Measurements from ENCODE around the gene RIMS3.

The RIMS3 gene

GRCh38 chr1:40691538-40692428, 26.3 kb upstream of the RIMS3 start, which contains the start of gene NFYC:
TSS of gene NFYC (plus strand) at chr1:40691704. CDS start at chr1:40738844, 47,140 bp downstream.
- peak; percentile 99 for DNase-seq

DNA sequence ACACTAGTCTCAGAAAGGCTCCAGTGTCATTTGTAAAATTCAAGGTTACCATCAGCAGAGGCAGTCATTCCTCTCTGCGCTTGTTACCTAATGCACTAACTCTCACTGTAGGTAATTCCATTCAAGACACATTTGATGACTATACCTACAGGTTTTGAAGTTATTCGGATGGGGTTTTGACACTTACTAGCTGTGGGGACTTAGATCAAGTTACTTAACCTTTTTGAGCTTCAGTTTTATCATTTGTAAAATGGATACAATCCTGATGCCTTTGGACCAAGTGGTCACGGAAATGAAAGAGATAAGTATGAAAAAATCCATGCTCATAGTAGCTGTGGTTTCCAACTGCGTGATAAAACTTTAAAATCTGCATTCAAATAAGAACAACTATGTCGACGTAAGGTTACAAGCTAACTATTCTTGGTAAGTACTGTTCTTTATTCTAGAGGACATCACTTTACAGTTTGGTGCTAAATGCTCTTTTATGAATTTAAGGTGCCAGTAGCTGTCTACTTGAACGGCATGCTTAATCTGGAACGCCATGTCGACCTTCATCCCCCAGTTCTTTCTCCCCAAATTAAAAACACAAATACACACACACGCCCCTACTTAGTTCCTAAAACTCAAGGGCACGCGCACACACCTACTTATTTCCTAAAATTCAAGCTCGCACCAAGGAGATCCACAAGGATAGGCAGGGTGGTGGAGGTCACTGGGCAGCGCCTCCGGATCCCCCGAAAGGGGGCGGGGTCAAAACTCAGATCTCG, 25.5 kb upstream of the RIMS3 start:
- peak; percentile 15 for DNase-seq

DNA sequence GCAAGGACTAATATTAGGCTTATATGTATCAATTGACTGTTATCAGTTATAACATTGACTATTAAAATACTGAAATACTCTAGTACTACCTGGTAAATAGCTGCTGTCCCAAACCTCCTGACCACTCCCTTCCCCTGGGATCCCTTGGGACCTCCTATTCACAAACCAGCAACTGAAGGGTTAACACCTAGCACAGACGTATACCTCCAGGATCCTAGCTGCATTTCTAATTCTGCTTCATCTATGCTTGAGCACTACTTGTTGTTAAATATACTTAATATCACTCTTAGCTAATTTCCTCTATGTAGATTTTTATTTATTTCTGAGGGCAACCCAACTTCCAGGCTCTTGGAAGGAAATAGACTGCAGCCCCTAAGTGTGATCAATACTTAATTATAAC, 24.3 kb upstream of the RIMS3 start:
- DNase-seq = no peak

- no peak for DNase-seq
Observed at GRCh38 chr1:40687661-40688060, 22.2 kb upstream of the RIMS3 start.

DNA sequence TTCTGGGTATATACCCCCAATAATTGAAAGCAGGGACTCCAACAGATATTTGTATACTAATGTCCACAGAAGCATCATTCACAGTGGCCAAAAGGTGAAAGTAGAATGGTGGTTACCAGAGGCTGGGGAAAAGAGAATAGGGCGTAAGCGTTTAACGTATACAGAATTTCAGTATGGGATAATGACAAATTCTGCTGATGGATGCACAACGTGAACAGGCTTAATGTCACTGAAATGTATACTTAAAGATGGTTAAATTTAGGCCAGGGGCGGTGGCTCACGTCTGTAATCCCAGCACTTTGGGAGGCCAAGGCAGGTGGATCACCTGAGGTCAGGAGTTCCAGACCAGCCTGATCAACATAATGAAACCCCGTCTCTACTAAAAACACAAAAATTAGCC, 21.6 kb upstream of the RIMS3 start:
- no peak for DNase-seq

- no peak for DNase-seq
Observed at GRCh38 chr1:40684669-40685068, 19.2 kb upstream of the RIMS3 start.

GRCh38 chr1:40679165-40679953, 13.9 kb upstream of the RIMS3 start:
- DNase-seq = no peak

DNA sequence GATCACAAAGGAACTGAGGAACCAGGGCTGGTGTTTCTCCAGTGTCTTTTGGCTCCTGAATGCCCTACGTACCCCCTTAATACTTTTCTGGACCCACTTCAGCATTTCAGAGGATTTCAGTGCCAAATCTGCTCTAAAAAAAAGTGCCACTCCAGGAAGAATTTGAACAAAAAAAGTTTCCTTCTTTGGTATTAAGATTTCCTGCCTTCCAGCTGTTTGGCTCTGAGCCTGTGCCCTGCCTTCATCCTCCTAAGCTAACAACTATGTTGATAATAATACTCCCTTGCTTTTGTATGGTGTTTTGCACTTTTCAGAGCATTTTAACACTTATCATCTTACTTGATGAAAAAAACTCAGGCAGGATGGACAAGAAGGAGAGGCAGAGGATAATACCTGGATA, 11.0 kb upstream of the RIMS3 start:
- no peak for DNase-seq

GRCh38 chr1:40673452-40673851, 8.0 kb upstream of the RIMS3 start:
- no peak for DNase-seq

DNA sequence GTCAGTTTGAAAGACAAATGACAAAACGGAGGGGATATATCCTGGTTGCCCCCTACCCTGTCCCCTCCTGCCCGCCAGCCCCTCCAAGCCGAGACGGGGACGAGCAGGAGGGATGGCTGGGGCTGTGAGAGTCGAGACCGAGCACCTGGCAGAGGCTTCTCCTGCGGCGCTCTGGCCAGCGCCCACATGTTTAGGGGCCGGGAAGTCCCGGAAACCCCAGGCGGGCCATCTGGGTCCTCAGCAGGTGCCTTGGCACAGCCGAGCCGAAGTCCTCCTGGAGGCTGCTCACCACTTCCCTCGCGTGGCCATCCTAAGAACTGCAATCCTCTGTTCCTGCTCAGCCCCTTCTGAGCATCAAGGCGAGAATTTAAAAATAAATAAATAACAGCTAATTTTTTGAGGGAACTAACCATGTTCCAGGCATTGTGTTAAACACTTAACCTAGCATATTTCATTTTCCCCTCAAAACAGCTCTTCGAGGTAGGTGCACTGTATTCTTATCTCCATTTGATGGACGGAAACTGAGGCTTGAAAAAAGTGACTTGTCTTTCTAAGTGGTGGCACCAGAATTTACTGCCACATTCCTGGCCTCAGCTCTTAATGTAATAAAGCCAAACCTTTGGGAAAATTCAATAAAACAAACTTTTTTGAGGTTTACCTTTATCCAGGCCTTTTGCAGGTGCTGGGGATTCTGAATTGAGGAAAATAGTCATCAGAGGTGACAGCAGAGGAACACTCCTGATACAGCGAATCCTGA, 3.5 kb upstream of the RIMS3 start:
- DNase-seq = peak; percentile 85

GRCh38 chr1:40664791-40665190, 691 bp downstream of the RIMS3 start:
- no peak for DNase-seq

- no peak for DNase-seq
Observed at GRCh38 chr1:40664167-40664537, 1.3 kb downstream of the RIMS3 start.

DNA sequence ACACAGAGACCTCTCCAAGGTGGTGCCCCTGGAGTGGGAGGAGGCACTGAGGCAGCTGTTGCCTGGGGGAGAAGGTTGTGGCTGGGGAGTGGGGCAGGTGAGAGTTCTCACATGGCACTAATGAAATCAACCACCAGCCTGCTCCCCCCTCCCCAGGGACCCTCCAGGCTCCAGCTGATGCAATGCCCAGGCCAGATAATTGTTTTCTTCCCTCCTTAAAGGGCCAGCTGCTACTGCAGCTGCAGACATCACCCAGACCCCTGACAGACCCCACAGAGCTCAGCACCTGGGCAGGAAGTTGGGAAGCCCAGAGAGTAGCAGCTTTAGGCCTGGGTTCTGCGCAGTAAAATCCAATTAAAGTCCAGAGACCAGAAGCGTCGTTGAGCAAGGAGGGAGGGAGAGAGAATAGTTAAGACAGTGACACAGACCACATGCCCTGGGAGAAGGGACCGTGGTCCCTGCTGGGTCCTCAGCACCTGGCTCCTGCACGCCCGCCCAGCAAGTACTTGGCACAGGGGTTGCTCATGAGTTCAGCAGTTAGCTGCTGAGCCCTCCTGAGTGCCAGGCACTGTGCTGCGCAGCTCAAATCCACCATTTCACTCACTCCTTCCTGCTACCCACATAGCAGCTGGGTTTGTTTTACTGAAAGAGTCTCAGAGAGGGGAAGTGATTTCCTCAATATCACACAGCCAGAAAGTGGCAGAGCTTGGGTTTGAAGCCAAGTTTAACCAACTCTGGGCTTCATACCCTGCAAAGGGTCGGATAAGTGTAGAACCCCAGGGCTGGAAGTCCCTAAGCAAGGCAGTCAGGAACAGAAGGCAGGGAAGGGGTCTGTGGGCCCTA, 1.9 kb downstream of the RIMS3 start:
- no peak for DNase-seq

- DNase-seq = peak; percentile 62
Observed at GRCh38 chr1:40662864-40663263, 2.6 kb downstream of the RIMS3 start.

GRCh38 chr1:40662151-40662550, 3.3 kb downstream of the RIMS3 start:
- no peak for DNase-seq

GRCh38 chr1:40661678-40662077, 3.8 kb downstream of the RIMS3 start:
- no peak for DNase-seq

DNA sequence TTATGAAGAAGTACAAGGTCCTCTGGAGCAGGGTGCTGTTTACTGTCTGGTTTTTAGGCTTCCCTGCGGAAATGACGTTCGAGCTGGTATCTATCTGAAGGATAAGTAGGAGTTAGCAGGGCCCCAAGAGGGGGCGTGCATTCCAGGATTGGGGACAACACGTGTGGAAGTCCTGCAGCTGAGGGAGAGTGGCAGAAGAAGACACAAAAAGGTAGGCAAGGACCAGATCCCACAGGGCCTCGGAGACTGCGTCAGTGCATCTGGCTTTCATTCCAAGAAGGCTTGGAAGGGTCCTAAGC, 5.9 kb downstream of the RIMS3 start:
- DNase-seq = no peak

DNA sequence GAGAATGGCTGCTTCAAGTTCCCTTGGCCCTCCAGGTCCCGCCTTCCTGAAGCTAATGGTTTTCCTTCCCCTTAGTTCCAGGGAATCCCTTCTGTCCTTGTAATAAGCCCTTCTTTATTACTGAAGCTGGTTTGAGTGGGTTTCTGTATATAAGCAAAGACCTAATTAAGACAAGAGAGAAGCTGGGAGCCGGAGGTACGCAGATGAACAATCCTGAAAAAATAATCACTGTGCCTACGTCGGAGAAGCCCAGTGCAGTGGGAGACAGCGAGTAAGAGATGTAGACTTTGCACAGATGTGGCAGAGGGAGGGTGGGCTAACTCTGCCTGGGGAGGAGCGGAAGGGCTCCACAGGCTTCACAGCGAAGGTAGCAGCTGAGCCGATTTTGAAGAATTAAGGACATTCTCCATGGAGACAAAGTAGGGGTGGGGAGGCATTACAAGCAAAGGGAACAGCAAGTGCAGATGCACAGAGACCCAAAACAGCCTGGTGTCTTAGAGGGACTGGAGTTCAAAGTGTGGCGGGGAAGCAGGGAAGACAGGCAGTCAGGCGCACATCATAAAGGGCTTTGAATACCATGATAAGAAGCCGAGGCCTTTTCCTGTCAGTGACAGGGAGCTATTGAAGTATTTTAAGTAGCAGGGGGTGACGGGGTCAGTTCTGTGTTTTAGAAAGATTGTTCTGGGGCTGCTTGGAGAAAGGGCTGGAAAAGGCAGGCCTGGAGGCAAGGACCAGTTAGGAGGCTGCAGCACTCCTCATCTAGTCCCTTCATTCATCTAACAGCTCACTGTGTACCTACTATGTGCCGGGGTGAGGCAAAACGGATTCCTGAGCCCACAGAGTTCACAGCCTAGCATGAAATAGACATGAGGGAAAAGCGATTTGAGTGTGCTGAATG, 6.5 kb downstream of the RIMS3 start:
- DNase-seq = no peak

GRCh38 chr1:40657046-40657445, 8.4 kb downstream of the RIMS3 start:
- DNase-seq = no peak

DNA sequence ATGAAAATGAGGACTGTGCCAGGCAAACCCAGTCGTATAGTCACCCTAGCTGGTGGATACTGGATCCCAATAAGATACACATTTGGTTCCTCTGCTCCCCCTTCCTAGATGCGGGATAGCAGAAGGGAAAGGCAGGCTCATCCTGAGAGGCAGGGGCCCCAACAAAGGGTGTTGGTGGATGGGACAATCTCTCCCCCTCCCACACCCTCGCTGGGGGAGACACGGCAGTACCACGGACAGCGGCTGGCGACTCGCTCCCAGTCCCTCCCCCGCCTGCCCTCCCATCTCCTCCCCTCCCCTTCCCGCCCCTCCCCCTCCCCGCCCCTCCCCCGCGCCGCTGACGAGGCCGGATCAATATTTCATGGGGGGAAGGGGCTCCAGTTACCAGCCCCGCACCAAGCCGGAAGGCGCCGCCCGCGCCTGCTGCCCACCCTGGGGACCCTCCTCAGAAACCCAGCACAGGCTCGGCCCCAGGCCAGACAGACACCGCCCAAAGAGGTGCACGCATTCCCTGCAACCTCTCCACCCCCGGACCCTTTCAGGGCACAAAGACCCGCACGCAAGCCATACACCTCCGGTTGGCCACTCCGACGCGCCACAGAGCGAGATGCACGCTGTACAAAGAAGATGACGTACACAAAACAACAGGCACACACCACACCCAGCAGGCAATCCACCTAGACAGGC, 11.5 kb downstream of the RIMS3 start:
- DNase-seq = no peak

All from activated CD4-positive, alpha-beta T cell treated with anti-CD3 and anti-CD28 coated beads, Interleukin-10, Interleukin-2, amounts not matched to agents 100 ng/mL and 50 ng/mL, durations not matched to agents 16 hours and 8 hours (primary cell).